Right renal pelvis (tissue), 4 donors: ENCODE results near the gene RRP8. TPM values are rescaled to one million over a fixed set of nuclear protein-coding genes. Genes with fewer than 3 reads are reported as not detected.

Source experiments
- DNase-seq, 4 donors: peaks; one replicate each; pipeline ENCODE4 v3.0.0-alpha.2; 2013; ENCODE audit warnings: low read depth in 4 of 4, low spot score in 3 of 4, missing footprints in 1 of 4
- polyA plus RNA-seq, 4 donors: library from polyadenylated mRNA; unstranded; fragments of 120-200 nt; gene quantifications; one replicate each; pipeline ENCODE4 v1.2.1, GENCODE V29; 2013; ENCODE audit not compliant: insufficient read length in 4 of 4

RRP8 gene
- polyA plus RNA-seq, 4 donors = 22.4 to 25.4 (median 23.9) TPM

DNA sequence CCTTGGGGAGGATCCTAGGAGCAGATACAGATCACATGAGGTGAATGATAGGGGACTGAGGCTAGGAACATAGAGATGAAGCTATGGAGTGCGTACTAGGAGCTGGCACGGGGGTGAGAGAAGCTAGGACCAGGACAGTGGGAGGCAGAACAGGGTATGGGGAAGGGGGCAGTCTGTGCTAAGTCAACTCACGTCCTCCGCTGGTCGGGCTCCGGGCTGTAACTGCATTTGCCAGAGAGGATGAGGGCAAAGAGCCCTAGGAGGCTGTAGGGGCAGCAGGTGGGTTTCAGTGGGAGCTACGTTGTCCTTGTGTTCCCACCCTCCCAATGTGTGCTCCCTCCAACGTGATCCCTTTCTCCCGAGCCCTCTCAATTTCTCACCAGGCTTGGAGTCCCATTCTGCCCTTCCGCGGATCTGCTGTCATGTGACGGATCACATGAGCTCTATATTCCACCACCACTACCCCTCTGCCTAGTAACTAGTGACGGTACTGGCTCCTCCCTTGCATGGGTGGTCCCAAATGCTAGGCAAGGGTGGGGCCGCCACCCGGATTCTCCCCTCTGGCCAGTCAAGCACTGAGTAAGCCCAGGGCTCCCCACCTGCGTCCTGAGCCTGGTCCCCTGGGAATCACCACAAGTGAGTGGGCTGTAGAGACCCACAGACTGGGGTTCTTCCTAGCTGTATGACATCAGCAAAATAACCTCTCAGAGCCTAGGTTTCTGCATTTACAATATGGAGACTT lies 15.8 kb upstream of the RRP8 start, which contains the start of gene TPP1:
TSS of gene TPP1 (minus strand) at position 419 of the 742 bp plus-strand sequence. CDS start at position 397, 22 bp downstream.
- DNase-seq = peak; percentile 87 to 93 (median 90)

DNA sequence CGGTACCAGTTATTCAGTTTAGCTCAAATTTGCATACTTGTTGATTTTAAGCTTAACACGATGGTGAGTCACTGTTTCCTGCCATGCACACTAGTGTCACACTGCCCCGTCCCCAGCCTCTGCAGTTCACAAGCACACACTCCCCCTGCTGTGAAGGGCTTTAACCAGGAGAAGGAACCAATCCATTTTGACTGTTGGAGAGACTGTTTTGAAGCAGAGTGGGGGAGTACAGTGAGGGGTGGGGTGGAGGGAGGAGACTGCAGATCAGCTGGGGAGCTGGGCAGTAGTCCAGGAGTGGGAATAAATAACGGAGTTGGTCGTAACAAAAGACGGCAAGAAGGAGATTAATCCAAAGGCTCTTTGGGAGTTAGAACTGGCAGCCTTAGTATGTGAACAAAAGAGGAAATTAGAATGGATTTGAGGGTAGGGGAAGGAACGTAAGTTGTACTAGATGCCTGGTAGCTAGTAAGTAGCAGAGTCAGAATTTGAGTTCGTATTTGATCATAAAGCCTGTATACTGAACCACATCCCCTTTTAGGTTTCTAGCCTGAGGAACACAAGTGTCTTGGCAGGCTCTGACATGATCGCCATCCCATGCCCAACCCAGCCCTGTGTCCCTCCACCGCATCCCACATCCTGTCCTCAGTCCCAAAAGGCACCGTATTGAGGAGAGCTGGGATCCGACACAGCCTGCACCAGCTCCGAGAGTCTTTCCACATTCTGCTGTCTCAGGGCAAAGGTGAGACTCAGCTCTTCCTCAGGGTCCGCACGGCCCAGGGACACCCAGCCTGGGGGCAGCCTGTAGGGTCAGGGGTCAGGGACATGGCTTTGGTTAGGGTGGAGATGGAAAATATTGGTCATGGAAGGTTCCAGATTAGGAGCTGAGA lies 14.9 kb upstream of the RRP8 start:
- peak in 2 of 4 donors; percentile 63 to 67 for DNase-seq

DNA sequence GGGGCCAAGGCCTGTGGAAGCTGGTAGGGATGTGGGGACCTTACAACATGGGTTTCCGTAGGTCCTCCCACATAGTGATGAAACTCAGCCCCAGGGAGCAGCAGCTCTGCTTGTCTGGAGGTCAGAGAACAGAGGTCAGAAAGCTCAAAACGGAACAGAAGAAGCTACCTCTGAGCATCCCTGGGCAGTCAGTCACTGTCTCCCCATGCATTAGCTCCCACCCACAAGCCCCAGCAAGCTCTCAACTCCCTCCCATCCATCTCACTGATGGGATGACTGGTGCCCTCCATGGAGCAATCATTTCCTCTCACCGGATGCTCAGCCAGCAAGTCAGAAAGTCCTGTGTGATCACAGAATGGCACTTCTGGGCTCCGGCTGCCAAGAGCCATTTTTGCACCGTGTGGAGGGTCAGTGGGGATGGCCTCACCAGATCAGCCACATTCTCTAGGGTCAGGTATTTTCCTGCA lies 13.9 kb upstream of the RRP8 start:
- no peak for DNase-seq

DNA sequence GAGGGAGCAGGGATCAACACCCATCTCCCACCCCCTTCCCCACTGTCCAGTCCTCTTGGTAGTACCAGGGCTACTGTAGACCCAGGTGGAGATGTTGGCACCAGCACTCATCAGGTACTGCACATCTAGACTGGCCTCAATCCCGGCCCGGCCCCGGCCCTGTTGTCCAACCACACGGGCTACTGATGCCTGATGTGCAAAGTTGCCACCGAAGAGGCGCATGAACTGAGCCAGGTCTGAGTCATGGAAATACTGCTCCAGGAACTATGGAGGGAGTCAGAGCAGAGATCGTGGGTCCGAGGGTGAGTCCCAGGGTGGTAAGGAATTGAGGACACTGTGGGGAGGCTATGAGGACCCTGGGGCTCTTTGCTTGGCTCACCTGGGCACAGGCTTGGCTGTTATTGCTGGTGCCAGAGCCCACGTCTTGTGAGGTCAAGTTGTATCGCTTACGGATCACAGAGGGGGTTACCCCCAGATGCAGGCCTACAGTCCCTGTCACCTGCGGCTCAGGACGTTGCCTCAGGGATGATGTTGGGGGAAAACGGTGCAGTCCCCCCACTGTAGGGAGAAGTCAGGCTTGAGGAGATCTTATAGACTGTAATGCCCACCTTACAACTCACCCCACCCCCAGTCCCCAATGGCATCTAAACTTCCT lies 13.3 kb upstream of the RRP8 start:
- no peak for DNase-seq

DNA sequence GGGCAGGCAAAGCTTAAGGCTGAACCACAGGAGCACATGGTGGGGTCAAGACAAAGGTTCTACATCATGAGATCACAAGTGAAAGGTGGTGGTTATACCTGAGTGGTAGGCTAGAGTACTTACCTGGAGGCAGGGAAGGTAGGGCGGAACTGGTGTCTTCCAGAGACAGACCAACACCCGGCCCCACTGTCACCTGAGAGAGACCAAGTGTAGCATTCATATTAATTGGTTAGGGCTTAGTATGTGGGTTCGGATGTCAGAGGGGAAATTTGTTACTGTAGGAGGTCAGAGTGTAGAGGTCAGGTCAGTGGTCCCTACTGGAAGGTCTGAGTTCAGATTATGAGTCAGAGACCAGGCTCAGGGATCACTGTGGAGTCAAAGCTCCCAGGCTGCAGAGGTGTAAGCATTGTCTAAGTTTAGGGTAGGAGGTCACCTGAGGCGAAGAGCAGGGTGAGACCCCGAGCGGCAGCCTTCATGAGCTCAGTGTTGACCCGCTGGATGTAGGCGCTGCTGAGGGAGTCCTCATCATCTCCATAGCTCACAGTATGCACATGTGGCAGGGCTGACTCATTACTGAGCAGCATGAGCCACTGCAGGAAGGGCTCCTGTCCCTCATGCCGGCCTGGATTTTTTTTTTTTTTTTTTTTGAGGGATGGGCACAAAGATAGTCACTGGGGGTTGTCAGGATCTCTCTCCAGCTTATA lies 12.6 kb upstream of the RRP8 start:
- no peak for DNase-seq

DNA sequence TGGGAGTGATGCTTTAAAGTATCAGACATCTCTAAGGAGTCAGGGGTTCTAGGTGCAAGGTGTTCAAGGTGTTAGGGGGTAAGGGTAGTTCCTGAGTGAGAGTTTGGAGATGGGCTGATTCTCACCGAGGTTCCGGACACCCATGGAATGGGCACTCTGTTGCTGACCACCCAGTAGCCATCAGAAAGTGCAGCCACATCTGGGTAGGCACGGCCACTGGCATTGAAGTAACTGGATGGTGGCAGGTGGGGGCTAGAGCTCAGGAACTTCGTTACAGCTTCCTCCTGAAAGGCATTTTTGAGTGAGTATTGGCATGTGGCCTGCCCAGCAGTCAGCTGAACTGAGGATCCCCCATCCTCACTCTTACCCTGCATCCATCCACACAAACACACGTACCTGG lies 11.6 kb upstream of the RRP8 start:
- DNase-seq = no peak

DNA sequence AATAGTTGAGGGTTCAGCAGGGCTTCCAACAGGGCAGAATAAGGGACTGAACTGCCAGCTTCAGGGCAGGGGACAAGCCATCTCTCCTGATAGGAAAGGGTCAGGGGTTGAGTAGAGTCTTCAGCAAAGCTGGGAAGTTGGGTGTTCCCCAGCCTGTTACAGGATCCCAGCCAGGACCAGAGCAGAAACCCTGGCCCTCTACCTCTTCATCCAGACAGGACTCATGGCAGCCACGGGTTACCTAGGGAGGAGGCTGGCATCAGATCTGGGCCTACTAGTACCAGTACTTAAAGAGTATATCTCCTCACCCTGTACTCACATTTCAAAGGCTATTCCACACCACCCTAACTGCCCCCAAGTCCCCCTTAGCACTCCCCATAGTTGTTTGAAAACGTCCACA lies 11.0 kb upstream of the RRP8 start:
- no peak for DNase-seq

DNA sequence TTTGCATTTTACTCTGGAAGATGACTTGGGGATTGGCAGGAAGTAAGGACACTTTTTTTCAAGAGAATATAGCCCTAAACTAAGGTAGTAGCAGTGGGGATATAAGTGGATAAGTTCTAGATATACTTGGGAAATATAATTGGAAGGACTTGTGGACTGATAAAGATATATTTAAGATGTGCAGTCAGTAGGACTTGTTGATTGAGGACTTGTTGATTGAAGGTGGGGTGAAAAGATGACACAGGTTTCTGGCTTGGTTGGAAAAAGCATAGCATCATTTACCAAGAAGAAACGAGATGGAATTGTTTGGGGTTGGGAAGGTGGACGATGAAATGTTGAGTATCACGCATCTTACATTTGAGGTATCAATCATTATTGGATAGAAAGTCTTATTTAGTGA lies 10.1 kb upstream of the RRP8 start:
- no peak for DNase-seq

DNA sequence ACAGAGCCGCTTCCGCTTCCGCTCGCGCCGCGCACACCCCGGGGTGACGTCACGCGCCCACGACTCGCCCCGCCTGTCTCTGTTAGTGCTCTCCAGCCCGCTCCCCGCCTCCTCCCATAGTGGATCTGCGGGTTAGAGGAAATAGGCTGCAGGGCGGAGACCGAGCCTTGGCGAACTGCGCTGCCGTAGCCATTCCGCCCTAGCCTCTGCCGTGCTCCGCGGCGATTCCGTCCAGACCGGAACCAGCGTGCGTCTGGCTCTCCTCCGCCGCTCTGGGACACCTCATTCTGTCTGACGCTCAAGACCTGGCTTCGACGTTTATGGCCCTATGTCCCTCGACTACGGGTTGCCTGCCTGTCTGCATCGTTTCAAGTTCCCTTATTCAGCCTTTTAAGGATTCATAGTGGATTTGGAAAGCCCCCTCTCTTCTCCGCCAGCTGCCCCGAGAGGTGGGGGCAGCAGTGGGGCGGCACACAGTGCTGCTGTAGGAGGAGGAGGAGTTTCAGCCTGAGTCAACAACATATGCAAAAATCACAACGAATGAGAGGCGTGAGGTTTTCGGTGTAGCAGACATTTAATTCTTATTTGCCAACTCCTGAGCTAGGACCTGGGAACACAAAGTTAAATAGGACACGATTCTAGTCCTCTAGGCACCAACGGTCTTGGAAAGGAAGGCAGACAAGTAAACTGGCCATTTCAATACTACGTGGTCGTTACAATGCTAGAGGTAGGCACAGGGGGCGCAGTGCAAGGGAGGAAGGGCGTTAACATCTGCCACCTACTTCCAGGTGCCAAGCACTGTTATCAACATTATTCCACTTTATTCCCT lies 9.0 kb upstream of the RRP8 start, which contains the start of gene TAF10:
TSS of gene TAF10 (minus strand) at position 4 of the 829 bp plus-strand sequence. CDS start 27 bp downstream, outside the sequence.
- DNase-seq = peak; percentile 85 to 91 (median 89)

DNA sequence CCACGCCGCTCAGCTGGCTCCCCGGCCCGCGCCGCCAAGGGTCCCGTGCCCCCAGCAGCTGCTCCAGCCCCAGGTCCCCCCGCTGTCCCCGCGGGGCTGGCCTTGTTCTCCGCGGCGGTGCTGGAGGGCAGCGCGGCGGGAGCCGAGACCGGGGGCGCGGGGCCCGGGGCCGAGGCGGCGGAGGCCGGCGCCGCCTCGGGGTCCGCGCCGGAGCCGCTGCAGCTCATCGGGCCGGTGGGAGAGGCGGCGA lies 8.5 kb upstream of the RRP8 start:
- no peak for DNase-seq

DNA sequence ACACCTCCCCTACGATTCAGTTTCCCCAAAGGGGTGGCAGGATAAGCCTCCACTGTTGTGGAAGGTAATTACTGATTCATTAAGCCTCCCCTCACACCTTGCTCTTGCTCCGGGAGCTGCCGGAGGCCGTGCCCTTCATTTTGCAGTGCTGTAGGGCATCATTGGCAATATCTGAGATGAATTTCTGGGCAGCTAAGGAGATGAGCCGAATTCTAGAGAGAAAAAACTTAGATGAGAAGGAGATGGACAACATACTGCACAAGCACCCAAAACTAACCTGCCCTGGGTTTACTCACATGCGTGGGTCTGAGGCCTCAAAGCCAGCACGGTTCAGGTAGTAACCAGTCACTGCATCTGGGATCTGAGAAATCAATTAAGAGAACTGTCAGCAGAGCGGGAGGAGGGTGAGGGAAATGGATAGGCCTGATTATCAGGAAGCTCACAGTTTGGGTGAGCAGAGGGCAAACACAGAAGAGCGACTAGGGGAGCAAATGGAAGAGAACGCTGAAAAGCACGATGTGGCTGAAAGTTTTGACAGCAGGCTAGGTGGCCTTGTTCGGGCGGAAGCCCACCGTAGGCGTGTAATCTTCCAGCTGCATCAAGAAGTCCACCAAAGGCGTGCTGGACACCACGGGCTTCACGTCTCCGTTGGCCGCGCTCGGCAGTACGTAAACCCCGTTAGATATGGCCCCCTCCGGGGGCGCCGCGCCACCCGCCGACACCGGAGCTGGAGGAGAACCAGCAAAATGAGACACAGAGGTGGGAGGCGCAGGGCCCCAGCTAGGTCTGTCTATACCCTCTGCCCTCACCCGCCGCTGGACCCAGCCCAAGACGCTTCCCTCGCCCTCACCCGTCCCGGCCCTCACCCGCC lies 7.9 kb upstream of the RRP8 start:
- DNase-seq = no peak

DNA sequence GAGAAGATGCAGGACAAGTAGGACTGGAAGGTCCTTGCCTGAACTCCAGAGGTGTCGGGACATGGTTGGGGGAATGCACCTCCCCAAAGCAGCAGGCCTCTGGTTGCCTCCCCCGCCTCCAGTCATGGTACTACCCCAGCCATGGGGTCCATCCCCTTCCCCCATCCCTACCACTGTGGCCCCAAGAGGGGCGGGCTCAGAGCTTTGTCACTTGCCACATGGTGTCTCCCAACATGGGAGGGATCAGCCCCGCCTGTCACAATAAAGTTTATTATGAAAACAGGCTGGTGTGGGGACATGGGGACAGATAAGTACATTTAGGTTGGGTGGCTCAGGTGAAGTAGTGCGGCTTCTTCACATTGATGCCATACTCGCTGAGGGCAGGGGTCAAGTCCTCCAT lies 7.2 kb upstream of the RRP8 start:
- no peak for DNase-seq

DNA sequence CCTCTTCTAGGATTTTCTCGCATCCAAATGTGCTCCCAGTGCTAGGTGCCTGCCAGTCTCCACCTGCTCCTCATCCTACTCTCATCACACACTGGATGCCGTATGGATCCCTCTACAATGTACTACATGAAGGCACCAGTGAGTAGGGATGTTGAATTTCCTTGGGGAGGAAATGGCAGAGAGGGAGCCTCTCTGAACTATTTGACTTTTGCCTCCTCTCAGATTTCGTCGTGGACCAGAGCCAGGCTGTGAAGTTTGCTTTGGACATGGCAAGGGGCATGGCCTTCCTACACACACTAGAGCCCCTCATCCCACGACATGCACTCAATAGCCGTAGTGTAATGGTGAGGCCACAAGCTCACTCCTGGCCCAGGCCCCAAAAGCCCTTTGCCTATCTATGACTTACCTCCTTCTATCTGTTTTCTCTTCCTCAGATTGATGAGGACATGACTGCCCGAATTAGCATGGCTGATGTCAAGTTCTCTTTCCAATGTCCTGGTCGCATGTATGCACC lies 6.1 kb upstream of the RRP8 start:
- no peak for DNase-seq

DNA sequence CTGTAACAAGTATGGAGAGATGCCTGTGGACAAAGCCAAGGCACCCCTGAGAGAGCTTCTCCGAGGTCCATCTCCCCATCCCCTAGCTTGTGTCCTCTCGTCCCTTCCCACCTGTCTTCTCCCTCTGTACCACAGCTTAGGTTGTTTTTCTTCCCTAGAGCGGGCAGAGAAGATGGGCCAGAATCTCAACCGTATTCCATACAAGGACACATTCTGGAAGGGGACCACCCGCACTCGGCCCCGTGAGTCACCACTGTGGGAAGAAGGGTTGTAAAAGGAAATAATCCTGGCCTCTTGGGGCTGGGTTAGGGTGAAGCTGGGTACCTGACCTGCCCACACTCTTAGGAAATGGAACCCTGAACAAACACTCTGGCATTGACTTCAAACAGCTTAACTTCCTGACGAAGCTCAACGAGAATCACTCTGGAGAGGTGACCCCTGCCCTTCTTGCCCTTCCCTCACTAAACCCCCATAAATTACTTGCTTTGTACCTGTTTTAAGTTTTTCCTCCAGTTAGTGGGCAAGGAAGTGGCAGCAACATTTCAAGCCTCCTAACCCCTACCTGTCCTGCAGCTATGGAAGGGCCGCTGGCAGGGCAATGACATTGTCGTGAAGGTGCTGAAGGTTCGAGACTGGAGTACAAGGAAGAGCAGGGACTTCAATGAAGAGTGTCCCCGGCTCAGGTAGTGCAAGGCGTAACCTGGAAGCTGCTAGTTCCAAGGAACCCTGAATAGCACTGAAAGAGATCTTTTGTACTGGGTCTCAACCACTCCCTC lies 5.5 kb upstream of the RRP8 start:
- no peak for DNase-seq

DNA sequence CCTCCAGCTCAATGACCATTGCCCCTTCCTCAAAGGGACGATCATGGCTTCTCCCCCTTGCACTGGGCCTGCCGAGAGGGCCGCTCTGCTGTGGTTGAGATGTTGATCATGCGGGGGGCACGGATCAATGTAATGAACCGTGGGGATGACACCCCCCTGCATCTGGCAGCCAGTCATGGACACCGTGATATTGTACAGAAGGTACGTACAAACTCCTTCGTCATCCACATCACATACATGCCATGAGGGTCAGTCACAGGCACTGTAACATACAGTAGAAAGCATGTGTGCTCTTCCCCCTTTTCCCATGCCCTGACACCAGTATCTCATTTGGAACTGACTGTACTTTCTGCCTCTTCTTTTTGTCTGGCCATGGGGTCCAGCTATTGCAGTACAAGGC lies 4.6 kb upstream of the RRP8 start:
- DNase-seq = no peak

DNA sequence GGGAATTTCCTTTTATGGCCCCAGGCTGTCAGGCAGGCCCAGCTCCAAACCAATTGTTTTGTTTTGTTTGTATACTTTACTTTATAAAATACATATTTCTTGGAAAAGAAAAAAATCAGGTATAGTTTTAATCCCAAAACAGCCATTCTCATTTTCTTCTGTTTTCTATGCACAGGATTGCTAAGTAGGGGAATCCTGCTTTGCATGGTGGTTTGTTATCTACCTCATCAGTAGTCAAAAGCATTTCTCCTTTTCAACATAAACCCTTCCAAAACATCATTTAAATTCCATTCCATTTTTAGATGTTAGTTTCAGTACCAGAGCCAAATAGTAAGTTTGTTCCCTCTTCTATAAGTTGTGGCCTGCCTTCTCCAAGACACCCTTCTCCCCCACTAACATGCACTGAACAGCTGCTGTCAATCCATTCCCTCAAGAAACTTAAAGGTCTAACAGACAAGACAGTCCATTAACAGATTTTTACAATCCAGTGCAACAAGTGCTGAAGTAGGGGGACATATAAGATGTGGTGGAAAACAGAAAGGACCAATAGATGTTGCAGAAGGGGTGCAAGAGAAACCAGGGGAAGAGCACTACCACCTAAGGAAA lies 3.9 kb upstream of the RRP8 start:
- DNase-seq = no peak

DNA sequence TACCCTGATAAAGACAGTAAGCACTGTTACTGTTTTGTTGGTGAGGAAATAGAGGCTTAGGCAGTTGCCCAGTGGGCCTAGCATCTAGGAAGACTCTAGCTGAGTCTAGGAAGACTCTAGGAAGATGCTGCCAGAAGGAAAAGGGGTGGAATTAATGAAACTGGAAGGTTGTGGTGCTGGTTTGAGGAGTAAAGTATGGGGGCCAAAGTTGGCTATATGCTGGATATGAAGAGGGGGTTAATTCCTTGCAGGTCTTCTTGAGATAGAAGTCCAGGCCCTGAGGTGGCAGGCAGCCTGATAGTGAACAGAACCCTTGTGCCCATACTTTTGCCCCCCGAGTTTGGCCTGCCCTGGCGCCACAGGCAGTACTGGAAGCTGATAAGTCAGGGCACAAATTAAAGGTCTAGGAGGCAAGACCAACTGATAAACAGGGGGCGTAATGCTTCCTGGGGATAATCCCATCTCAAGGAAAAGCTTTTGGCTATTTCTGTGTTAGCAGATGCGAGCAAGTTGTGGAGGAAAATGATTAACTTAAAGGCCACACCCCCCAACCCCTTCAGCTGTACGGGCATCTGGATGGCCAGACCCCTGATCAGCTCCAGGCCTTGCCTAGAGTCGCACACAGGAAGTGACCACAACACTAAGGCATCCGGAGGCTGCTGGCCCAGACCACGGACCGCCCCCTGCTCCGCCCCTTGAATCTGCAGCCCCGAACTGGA lies 3.2 kb upstream of the RRP8 start:
- peak in 3 of 4 donors; percentile 87 to 88 (median 87) for DNase-seq
